Hepatocyte (in vitro differentiated cells): ENCODE data around the gene MAGI1.

ENCODE experiments used
- EZH2phosphoT487 ChIP-seq: fragments of 200-600 bp; sonication (generic); IDR thresholded peaks from one replicate; pipeline ENCODE4 v1.6.1; 2018; ENCODE audit warnings: antibody characterized with exemption, mild to moderate bottlenecking, low read depth, moderate library complexity; ENCODE audit not compliant: unreplicated experiment, severe bottlenecking
- TF ChIP-seq, protein P1 (sequence below): fragments of 200-600 bp; sonication (generic); IDR thresholded peaks from 2 replicates; pipeline ENCODE4 v1.5.1; 2016; ENCODE audit warnings: antibody characterized with exemption, mild to moderate bottlenecking; ENCODE audit not compliant: poor library complexity

DNA sequence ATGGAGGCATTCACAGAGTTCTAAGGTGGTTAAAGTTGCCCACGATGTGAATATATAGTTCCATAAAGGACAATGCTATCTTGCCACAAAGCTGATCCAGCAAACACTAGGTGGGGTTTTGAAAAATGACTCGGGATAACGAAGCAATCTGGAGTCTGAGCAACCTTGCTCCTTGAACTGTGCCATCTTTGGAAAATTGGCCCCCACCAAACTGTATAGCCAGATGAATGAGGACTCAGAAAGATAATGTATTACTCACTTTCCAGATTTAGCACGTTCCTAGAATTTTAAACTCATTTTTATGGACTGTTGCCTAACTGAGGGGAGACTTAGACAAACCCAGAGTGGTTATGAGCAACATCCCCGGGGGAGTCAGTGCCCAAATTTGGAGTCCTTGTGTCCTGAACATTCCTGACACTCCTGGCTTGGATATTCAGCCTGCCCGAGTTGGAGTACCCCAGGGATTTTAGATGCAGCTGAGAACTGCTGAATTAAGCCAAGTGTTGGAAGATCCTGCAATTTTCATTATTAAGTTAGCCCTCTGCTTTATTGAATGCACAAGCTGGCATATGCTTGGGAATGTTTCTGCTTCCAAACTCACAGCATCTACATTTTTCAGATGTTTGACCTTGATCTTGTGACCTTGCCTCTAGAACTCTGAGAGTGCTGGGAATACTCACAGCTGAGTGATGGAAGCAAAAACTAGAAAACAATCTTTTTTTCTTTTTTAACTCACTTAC is 8.8 kb upstream of the MAGI1 start:
- TF ChIP-seq, protein P1, sequence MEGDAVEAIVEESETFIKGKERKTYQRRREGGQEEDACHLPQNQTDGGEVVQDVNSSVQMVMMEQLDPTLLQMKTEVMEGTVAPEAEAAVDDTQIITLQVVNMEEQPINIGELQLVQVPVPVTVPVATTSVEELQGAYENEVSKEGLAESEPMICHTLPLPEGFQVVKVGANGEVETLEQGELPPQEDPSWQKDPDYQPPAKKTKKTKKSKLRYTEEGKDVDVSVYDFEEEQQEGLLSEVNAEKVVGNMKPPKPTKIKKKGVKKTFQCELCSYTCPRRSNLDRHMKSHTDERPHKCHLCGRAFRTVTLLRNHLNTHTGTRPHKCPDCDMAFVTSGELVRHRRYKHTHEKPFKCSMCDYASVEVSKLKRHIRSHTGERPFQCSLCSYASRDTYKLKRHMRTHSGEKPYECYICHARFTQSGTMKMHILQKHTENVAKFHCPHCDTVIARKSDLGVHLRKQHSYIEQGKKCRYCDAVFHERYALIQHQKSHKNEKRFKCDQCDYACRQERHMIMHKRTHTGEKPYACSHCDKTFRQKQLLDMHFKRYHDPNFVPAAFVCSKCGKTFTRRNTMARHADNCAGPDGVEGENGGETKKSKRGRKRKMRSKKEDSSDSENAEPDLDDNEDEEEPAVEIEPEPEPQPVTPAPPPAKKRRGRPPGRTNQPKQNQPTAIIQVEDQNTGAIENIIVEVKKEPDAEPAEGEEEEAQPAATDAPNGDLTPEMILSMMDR = no peak
- TF ChIP-seq EZH2phosphoT487 = no peak
